Measurements from ENCODE around the gene CFAP47.

DNA sequence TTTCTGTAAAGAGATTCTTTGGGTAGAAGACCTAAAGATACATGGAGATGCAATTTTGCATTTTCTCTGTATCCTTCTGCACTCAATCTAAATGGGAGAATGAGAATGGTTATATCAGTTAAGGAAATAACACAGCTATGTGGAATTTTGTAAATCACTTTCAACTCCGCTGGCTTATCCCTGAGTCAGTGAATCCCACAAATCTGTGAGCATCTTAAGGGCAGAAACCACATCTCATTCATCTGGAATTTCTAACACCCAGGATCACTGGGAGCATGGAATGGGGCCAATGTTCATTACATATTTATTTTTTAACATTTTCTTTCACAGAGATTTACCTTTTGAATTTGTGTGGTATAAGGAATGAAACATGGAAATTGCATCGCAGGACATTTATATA is 167.8 kb downstream of the CFAP47 start:
- TF ChIP-seq, protein P1, sequence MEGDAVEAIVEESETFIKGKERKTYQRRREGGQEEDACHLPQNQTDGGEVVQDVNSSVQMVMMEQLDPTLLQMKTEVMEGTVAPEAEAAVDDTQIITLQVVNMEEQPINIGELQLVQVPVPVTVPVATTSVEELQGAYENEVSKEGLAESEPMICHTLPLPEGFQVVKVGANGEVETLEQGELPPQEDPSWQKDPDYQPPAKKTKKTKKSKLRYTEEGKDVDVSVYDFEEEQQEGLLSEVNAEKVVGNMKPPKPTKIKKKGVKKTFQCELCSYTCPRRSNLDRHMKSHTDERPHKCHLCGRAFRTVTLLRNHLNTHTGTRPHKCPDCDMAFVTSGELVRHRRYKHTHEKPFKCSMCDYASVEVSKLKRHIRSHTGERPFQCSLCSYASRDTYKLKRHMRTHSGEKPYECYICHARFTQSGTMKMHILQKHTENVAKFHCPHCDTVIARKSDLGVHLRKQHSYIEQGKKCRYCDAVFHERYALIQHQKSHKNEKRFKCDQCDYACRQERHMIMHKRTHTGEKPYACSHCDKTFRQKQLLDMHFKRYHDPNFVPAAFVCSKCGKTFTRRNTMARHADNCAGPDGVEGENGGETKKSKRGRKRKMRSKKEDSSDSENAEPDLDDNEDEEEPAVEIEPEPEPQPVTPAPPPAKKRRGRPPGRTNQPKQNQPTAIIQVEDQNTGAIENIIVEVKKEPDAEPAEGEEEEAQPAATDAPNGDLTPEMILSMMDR (IDR thresholded peaks at IDR 0.05), result no peak
- no peak for TF ChIP-seq POLR2A (IDR thresholded peaks at IDR 0.05)

Measured in suprapubic skin (tissue), 3 donors.